CD4-positive, alpha-beta T cell treated with Interleukin-2 at 100 ng/mL for 4 hours (primary cell): ENCODE results near the gene HYDIN.
"Not testable (repeated sequence)": the region's sequence is repeated elsewhere in the genome, so short reads cannot be mapped to it uniquely, and the experiment has no call there.

Experiments used
- DNase-seq: peaks from one replicate; pipeline ENCODE4 v3.0.0-alpha.2; 2020; ENCODE audit warnings: low spot score

The HYDIN gene

GRCh38 chr16:71225145-71225544 is 5.4 kb downstream of the HYDIN start:
- no peak for DNase-seq

- no peak for DNase-seq
These were observed 12.1 kb downstream of the HYDIN start for GRCh38 chr16:71218306-71218963.

GRCh38 chr16:71217506-71217905 is 13.0 kb downstream of the HYDIN start:
- no peak for DNase-seq

- DNase-seq, result no peak
These were observed 13.8 kb downstream of the HYDIN start for GRCh38 chr16:71216714-71217113.

GRCh38 chr16:71214746-71215381 is 15.7 kb downstream of the HYDIN start:
- no peak for DNase-seq

GRCh38 chr16:71205482-71206131 is 24.9 kb downstream of the HYDIN start:
- DNase-seq, result no peak

- no peak for DNase-seq
These were observed 26.9 kb downstream of the HYDIN start for GRCh38 chr16:71203631-71204030.

GRCh38 chr16:71201556-71201955 is 29.0 kb downstream of the HYDIN start:
- DNase-seq, result no peak

- DNase-seq, result no peak
These were observed 29.5 kb downstream of the HYDIN start for GRCh38 chr16:71201054-71201453.

GRCh38 chr16:71198408-71198807 is 32.1 kb downstream of the HYDIN start:
- DNase-seq, result no peak

GRCh38 chr16:71192387-71192786 is 38.1 kb downstream of the HYDIN start:
- no peak for DNase-seq

- no peak for DNase-seq
These were observed 41.4 kb downstream of the HYDIN start for GRCh38 chr16:71188956-71189712.

- DNase-seq, result no peak
These were observed 45.2 kb downstream of the HYDIN start for GRCh38 chr16:71185347-71185746.

GRCh38 chr16:71179569-71179968 is 51.0 kb downstream of the HYDIN start:
- no peak for DNase-seq

GRCh38 chr16:71172481-71173207 is 57.9 kb downstream of the HYDIN start:
- DNase-seq, result no peak

- DNase-seq, result not testable (repeated sequence)
These were observed 69.5 kb downstream of the HYDIN start for GRCh38 chr16:71161007-71161406.

GRCh38 chr16:71157278-71157677 is 73.2 kb downstream of the HYDIN start:
- DNase-seq, result not testable (repeated sequence)

- DNase-seq, result not testable (repeated sequence)
These were observed 77.2 kb downstream of the HYDIN start for GRCh38 chr16:71153329-71153728.

GRCh38 chr16:71151654-71152053 is 78.9 kb downstream of the HYDIN start:
- DNase-seq, result not testable (repeated sequence)

- DNase-seq, result not testable (repeated sequence)
These were observed 87.3 kb downstream of the HYDIN start for GRCh38 chr16:71143246-71143645.

GRCh38 chr16:71110565-71110964 is 120.0 kb downstream of the HYDIN start:
- DNase-seq, result not testable (repeated sequence)

GRCh38 chr16:71109656-71110208 is 120.8 kb downstream of the HYDIN start:
- DNase-seq, result not testable (repeated sequence)
